OCI-LY3 (cell line): Measurements from ENCODE around the gene HNRNPH1.

Source experiments
- EZH2phosphoT487 ChIP-seq: fragments of 200-600 bp; shearing (Covaris generic); IDR thresholded peaks from 2 replicates; pipeline ENCODE4 v1.6.1; 2018; ENCODE audit warnings: antibody characterized with exemption, mixed run types, low read depth
- TF ChIP-seq, protein P1 (sequence below): fragments of 200-600, 300-600 bp; sonication (generic); IDR thresholded peaks from 2 replicates; pipeline ENCODE4 v1.5.1; 2014; ENCODE audit warnings: antibody characterized with exemption, low read length, low read depth

DNA sequence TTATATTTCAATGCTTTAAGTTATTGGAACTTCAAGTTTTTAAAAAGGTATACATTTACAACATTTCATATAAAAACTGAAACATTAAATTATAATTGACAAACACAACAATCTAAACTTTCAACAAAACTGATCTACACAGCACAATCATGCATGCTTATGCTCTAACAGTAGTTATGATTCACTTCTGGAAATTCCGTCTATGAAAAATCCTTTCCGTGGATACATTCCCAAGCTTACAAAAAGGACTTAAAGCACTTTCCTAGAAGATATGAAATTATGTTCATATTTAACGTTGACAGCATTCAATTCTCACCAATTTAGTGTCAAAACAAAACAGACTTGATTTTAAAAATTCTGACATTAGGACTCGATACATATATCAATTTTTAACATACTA, 3.7 kb downstream of the HNRNPH1 start:
- TF ChIP-seq, protein P1, sequence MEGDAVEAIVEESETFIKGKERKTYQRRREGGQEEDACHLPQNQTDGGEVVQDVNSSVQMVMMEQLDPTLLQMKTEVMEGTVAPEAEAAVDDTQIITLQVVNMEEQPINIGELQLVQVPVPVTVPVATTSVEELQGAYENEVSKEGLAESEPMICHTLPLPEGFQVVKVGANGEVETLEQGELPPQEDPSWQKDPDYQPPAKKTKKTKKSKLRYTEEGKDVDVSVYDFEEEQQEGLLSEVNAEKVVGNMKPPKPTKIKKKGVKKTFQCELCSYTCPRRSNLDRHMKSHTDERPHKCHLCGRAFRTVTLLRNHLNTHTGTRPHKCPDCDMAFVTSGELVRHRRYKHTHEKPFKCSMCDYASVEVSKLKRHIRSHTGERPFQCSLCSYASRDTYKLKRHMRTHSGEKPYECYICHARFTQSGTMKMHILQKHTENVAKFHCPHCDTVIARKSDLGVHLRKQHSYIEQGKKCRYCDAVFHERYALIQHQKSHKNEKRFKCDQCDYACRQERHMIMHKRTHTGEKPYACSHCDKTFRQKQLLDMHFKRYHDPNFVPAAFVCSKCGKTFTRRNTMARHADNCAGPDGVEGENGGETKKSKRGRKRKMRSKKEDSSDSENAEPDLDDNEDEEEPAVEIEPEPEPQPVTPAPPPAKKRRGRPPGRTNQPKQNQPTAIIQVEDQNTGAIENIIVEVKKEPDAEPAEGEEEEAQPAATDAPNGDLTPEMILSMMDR, result no peak
- TF ChIP-seq EZH2phosphoT487, result no peak
